ENCODE data around the gene CTIF.

The CTIF gene

DNA sequence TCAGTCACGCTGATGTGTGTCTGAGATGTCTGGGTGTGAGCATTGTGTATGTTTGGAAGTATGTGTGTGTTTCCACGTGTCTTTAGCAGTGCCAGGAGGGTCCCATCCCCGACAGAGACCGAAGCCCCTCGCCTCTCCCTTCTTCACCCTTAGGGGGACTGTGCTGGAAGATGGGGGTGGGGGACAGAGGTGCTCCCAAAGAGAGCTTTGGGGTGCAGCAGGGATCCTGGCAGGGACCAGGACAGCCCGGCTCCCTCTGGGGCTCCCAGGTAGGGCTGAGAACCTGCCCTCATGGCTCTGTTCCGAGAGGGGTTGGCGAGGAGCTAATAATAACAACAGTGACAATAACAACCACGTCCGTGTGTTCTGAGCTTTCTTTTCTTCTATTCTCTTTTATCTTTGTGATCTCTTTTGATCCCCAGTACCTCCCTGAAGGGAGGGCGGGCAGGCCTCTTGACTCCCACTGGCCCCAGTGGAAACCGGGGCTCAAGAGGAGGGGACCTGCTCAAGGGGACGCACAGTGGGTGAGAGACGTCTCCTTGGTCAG lies 354.3 kb downstream of the CTIF start:
- DNase-seq (ENCODE audit: low read depth in 2 of 3, low spot score in 1 of 3), result no peak

DNA sequence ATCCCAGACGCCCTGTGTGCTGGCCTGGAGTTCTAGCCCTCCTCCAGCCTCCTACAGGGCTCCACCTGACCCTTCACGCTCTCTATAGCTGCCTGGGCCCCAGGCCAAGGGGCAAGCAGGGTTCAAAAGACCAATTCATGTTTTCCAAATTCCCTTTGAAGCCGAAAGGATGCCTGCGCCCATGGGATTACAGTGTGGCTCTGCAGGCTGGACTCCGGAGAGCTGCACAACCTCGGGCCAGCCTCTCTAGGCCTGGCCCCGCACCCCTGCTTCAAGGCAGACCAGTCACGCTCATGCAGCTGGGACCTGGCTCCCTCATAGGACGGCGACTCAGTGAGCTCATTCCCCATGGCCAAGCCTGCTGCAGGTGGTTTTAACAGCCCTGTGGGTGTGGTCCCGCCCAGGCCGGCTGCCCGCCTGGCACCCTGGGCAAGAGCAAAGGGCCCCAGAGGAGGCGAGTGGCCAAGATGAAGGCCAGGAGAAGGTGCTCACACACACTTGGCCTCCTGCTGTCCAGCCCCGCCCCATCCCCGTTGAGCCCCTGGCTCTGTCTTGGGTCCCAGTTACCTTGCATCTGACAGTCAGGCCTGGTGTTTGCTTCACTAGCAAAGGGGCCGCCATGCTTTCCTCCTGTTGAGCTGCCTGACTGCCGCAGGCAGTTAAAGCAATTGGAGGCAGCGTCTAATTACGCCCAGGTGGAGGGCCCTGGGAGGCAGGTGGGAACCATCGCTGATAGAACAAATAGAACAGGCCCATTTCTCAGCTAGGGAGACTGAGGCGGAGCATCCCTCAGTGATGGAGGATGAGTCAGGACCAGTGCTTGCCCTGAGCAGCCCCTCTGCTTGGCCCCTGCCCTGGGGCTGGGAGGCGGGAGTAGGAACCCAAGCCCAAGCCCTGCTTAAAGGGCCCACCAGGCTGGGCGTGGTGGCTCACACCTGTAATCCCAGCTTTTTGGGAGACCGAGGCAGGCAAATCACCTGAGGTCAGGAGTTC lies 355.1 kb downstream of the CTIF start:
- DNase-seq (ENCODE audit: low read depth in 2 of 3, low spot score in 1 of 3), result no peak

GRCh38 chr18:48894799-48895346 lies 356.0 kb downstream of the CTIF start:
- no peak for DNase-seq (ENCODE audit: low read depth in 2 of 3, low spot score in 1 of 3)

DNA sequence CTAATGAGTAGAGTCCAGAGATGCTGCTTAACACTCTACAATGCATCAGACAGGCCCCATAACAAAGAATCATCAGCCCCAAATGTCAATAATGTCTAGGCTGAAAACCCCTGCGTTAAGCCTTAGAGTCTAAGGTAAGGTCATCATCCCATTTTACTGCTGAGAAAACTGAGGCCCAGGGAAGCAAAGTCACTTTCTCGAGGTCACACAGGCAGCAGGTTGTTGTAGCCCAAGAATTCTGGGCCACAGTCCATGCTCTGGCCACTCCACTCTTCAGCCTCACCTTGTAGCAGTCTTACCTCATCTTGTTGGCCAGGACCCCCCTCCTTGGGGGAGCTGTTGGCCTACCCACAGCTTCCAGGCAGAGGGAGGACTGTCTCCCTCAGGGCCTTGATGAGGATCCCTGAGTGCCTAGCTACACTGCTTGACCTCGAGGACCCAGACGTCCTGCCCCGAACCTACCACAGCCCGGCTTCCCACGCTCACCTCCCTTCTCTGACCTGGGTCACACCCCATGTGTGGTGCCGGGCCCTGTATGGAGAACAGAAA lies 357.6 kb downstream of the CTIF start:
- no peak for DNase-seq (ENCODE audit: low read depth in 2 of 3, low spot score in 1 of 3)

DNA sequence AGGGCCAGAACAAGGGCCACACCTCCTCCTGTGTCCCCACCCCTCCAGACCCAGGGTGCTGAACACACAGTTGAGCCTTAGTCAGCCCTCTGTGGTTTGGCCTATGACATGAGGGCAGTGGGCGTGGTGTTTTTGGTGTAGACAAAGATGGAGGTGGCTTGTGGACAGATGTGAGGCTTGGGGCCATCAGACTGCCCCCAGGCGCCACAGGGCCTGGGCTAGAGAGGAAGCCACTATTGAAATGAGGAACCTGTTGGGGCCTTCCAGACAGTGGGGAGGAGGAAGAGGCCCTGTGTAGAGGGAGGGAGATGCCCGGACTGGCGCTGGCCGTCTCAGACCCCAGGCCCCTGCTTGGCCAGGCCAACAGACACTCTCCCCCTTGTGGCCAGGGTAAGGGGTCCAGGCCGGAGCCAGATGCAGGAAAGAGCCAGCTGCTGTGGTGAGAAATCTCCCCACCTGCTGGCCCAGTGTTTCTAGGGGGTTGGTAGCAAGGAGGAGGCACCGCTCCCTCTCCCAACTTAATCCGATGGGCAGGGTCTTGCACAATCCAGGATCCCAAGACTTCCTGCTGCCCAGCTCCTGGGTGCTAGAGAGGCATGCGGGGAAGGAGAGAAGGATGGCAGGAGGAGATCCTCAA lies 358.2 kb downstream of the CTIF start:
- DNase-seq (ENCODE audit: low read depth in 2 of 3, low spot score in 1 of 3), result peak; percentile 7 to 11 (median 8)

- no peak for DNase-seq (ENCODE audit: low read depth in 2 of 3, low spot score in 1 of 3)
Measured at GRCh38 chr18:48897531-48897930, 358.7 kb downstream of the CTIF start.

- no peak for DNase-seq (ENCODE audit: low read depth in 2 of 3, low spot score in 1 of 3)
Measured at GRCh38 chr18:48898521-48898920, 359.7 kb downstream of the CTIF start.

DNA sequence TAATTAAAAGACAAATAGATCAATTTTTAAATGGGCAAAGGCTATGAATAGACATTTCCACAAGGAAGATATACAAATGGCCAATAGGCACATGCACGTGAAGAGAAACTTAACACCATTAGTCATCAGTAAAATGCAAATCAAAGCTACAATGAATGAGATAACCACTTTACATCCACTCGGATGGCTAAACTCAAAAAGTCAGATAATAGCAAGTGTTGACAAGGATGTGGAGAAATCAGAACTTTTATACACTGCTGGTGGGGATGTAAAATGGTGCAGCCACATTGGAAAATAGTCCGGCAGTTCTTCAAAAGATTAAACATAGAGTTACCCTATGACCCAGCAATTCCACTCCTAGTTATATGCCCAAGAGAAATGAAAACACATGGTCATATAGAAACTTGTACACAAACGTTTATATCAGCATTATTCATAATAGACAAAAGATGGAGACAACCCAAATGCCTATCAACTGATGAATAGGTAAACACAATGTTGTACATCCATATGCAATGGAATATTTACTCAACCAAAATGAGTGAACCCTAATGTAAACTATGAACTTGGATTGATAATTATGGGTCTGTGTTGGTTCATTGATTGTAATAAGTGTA lies 360.8 kb downstream of the CTIF start:
- no peak for DNase-seq (ENCODE audit: low read depth in 2 of 3, low spot score in 1 of 3)

DNA sequence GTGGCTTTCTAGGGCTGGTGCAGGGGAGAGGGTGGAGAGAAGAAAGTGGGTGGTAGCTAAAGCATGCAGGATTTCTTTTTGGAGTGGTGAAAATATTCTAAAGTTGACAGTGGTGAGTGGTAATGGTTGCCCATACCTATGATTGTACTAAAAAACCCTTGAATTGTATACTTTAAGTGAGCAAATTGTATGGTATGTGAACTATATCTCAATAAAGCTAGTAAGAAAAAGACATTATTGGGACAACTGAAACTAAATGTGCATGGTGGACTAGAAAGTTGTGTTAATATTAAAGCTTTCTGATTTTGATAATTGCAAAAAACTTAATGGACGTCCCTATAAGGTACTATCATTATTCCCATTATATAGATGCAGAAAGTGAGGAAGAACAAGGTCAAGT lies 361.6 kb downstream of the CTIF start:
- DNase-seq (ENCODE audit: low read depth in 2 of 3, low spot score in 1 of 3), result no peak

- no peak for DNase-seq (ENCODE audit: low read depth in 2 of 3, low spot score in 1 of 3)
Measured at GRCh38 chr18:48901145-48902022, 362.6 kb downstream of the CTIF start.

- DNase-seq (ENCODE audit: low read depth in 2 of 3, low spot score in 1 of 3), result no peak
Measured at GRCh38 chr18:48902023-48902855, 363.4 kb downstream of the CTIF start.

GRCh38 chr18:48902856-48903601 lies 364.2 kb downstream of the CTIF start:
- no peak for DNase-seq (ENCODE audit: low read depth in 2 of 3, low spot score in 1 of 3)

DNA sequence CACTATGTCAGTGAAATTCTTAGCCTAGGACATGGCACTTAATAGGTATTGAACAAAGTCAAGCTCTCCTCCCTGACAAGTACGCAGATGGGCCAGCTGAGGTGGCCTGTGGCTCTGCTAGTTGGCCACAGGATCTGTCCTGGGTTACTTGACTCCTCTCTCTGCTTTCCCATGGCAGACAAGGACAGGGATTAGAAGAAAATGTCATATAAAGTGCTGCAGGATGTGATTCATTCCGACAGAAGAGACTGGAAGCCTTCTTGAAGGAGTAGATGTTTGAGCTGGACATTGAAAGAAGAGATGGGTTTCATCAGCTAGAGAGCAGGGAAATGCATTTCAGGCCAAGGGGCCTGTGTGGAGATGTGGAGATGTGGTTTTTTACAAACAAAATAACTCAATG lies 365.3 kb downstream of the CTIF start:
- DNase-seq (ENCODE audit: low read depth in 2 of 3, low spot score in 1 of 3), result no peak

DNA sequence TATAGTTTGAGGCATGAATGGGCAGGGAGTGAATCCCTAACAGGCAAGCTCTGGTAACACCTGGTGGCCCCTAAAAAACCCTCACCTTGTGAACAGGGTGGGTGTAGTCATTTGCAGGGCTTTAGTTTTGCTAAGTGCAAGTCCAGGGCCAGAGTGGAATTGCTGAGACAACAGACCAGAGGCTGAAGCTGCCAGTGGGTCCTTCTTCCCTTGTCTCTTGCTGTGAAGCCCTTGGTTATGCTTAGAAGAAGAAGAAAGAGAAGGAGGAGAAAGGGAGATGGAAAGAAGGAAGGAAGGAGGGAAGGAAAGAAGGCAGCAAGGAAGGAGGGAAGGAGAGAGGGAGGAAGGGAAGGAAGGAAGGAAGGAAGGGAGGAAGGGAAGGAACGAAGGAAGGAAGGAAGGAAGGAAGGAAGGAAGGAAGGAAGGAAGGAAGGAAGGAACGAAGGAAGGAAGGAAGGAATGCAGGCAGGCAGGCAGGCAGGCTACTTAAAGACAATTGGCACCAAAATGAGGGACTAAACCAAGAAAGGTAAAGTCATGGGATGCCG lies 366.1 kb downstream of the CTIF start:
- no peak for DNase-seq (ENCODE audit: low read depth in 2 of 3, low spot score in 1 of 3)

- no peak for DNase-seq (ENCODE audit: low read depth in 2 of 3, low spot score in 1 of 3)
Measured at GRCh38 chr18:48905513-48905912, 366.7 kb downstream of the CTIF start.

- no peak for DNase-seq (ENCODE audit: low read depth in 2 of 3, low spot score in 1 of 3)
Measured at GRCh38 chr18:48908916-48909315, 370.1 kb downstream of the CTIF start.

- DNase-seq (ENCODE audit: low read depth in 2 of 3, low spot score in 1 of 3), result no peak
Measured at GRCh38 chr18:48909721-48910120, 370.9 kb downstream of the CTIF start.

- no peak for DNase-seq (ENCODE audit: low read depth in 2 of 3, low spot score in 1 of 3)
Measured at GRCh38 chr18:48910972-48911545, 372.2 kb downstream of the CTIF start.

All from stimulated activated CD4-positive, alpha-beta T cell treated with anti-CD3 and anti-CD28 coated beads, Interleukin-12 subunit alpha, Interleukin-12 subunit beta, amount 100 ng/mL, for 48 hours (primary cell).